GM19240 (cell line): ENCODE measurements around the gene ALDOA.

ENCODE experiments used
- DNase-seq: peaks from one replicate; pipeline ENCODE4 v3.0.0; 2011; ENCODE audit warnings: low spot score; ENCODE audit not compliant: insufficient read length

Gene ALDOA

GRCh38 chr16:30088832-30089624 lies 23.5 kb downstream of the ALDOA start:
- no peak for DNase-seq

DNA sequence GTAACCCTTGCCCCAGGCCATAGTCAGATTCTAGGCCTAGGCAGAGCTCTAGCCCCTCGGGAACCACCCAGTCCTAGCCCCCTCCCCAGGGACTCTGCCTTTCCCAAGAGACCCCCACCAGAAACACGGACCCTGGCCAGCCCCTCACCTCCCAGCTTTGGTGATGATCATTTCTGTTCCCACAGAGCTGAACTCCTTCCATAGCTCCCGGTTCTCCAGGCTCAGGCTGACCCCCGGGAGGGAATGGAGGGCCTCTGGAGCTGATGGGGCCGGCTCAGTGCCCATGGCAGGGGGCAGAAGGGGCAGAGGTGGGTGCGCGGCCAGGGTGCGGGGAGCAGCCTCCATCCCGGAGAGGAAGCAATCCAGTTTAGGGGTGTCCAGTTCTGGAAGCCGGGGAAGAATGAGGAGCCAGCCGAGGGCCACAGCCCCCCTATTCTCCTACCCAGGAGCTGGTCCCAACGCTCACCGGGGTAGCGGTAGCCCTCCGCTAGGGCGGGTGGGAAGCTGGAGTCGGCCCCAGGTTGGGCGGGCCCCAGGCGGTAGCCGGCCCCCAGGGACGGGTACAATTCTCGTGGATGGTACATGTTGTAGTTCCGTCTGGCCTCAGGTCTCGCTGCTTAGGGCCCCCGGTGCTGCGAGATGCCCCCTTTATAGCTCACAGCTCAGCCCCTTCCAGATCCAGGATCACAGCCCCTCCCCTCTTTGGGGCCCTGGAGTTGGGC lies 25.2 kb downstream of the ALDOA start:
- no peak for DNase-seq

- DNase-seq: peak; percentile 92
Measured at GRCh38 chr16:30091474-30092372, 26.2 kb downstream of the ALDOA start, which contains the start of gene TBX6. Gene TBX6 (minus strand): TSS chr16:30091924. CDS start chr16:30091193, 731 bp downstream.

DNA sequence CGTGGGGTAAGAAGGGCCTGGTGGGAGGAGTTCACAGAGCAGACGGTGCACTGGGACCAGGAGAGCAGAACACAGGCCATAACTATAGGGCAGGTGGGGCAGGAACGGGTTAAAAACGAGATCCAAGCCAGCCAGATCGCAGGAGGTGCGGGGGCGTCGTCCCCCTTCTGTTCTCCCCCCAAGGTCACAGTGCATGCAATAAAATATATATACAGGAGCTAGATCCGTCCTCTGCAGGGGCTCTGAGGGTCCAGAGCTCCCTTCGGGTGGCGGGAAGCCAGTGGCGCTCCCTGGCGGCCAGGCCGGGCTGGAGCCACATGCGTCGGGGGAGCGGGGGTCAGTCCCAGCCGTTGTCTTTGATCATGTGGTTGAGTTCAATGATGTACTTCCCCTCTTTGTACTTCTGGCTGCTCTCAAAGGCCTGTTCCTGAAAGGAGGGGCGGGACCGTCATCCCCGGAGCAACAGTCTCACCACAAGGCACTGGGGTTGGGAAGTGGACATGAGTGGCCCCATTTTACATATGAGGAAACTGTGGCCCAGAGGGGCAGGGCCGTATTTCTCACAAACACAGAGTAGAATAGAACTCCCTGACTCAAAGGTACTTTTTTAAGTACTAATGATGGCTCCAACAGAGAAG lies 26.9 kb downstream of the ALDOA start:
- peak; percentile 87 for DNase-seq

DNA sequence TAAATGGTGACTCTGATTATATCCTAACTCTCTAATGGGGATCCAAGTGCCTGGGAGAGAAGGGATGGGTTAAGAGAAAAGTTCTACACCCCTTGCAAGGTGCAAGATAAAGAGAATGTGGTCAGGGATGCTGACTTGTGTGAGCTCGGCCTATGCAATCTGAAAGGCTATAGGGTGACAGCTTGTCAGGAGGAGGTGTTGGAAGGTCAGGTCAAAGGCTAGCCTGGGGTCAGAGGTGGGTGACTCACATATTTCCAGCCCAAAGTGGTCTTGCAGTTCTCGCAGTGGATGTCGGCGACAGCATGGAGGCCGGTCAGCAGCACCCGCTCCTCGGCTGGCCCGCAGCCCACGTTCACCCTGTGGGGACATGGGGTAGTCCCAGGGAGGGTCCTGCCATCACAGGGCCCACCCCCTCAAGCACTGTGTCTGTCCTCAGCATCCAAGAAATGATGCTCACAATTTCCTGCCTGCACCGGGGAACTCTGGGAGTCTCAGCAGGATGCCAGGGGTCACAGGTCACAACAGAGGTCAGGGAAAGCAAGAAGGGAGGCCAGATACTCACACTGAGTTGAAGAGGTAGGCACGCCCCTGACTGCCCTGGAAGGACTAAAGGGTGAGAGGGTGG lies 29.1 kb downstream of the ALDOA start:
- no peak for DNase-seq

DNA sequence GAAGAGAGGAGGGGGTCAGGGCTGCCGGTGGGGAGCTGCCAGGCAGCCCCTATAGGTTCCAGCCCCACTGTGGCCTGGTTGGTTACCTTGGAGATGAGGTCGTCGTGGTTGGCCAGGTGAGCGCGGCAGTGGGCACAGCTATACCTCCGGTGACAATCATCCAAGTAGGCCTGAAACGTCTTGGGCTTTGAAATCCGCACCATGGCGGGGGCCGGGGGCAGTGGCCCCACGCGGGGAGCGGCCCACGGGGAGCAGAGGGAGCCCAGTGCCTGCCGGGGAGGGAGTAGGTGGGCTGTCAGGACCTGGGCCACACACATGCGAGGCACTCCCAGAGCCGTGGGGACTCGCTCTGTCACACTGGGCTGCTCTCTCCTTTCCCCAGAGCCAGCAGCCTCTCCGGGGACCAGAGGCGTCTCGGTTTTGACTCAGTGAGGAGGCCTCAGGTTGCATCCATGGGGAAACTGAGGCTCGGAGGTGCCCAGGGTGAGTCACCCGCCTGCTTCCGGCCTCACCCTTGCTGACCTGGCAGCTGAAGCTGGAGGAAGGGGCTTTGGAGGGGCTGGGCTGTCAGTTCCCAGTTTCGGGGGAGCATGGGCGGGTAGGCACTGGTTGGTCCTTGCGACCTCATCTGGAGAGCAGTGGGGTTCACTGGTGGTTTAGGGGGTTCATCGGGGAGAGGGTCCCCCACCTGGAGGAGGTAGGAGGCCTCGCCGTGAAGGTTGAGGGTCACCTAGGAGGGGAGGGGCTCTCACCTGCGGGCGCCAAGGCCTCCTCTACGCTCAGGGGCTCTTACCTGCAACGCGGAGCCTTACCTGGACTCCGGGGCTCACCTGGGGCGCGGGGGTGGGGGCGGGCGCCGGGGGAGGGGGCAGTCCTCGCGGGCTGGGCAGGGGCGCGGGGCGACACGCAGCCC lies 29.9 kb downstream of the ALDOA start:
- no peak for DNase-seq

DNA sequence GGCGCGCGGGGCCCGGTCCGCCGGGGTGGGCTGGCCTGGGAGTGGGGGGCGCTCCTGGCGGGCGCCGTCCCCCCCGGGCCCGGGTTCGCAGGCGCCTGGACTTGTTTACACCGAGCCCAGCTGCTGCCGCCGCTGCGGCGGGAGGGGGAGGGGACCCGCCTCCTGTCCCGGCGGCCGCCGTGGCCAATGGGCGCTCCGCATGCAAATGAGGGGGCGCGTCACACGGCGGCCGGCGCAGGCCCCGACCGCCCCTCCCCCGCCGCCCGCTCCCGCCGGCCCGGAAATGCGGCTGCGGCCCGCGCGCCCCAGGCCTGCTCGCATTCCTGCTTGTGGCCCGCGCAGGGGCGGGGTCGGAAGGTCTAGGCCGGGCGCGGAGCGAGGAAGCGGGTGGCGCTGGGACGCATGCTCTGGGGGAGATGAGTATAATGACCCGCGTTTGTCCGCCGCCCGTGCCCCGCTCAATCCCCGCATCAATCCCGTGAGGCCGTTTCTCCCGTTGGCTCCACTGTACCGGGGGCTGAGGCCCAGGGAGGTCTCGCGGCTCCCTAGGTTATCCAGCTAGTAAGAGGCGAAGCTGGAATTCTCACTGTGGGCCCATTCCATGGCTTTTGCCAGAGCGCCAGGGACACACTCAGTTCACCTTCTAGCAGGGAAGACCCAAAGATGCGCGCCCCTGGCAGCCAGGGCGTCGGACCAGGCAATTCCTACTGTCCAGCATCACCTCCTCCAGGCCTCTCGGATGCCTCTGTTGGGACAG lies 30.7 kb downstream of the ALDOA start, which contains the start of gene YPEL3:
Gene YPEL3, minus strand, starts transcription at position 109 of the 757 bp plus-strand sequence. CDS start 731 bp downstream, outside the sequence.
- peak; percentile 93 for DNase-seq

DNA sequence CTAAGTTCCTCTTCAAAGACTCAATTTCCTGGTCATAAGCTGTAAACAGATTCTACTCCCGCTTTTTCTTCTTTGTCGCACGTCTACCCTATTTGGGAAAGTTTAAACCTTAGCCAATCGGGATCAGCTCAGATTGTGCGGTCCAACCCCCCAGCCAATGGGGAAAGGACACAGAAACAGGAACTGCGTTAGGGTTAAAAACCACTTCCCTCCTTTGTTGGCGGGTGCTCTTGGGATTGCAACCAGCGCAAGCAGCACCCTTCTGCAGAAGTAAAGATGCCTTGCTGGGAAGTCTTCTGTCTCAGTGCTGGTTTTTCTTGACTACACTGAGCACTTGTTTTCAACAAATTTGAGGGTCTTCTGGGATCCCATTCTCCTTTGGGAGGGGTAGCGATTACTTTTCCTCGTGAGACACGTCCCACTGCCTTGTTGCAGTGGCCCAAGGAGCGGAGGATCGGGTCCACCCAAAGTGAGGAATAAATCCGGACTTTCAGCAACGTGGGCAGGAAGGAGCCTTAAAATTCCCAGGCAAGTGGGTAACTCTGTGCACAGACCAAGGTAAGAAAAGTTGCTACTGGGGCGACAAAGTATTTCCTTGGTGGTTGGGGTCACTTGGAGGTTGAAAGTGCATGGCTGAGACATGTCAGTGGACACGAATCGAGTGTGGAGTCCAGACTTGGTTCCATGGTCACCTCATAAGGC lies 31.5 kb downstream of the ALDOA start:
- no peak for DNase-seq

GRCh38 chr16:30104090-30104489 lies 38.5 kb downstream of the ALDOA start:
- DNase-seq: no peak

GRCh38 chr16:30104492-30104891 lies 38.9 kb downstream of the ALDOA start:
- DNase-seq: no peak

GRCh38 chr16:30108059-30108850 lies 42.7 kb downstream of the ALDOA start:
- no peak for DNase-seq

GRCh38 chr16:30110661-30111060 lies 45.1 kb downstream of the ALDOA start:
- no peak for DNase-seq

DNA sequence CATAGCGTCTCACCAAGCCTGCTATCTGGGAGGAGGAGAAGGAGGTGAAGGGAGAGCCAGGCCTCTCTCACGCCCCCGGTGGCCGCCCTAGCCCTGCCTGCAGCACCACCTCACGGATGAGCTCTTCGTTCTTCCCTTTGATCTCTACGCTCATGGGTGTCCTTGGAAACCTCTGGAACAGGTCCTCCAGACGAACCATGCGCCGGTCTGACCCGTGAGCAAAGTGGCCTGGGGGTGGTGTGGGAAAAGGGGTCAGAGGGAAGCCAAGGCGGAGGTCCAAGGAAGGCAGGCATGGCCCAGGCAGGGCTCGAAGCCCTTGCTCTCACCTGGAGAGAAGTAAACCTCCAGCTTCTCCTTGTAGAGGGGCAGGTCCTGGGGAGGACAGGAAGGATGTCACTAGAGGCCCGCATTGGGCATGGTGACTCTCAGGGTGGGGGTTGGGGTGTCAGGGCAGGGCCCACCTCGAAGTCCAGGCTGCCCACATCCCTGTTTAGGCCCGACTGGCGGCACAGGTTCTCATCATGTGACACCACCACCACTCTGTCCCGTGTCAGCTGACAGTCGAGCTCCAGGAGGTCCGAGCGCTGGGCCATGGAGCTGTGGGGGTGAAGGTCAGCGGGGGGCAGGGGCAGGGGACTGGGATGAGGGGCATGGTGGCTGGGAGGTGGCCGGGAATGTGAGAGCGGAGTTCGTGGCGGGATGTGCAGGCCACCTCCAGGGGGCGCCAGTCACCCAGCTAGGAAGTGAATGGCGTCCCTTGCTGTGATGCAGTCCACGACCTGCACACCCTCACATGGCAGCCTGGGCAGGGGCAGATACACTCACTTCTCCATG lies 46.9 kb downstream of the ALDOA start:
- peak; percentile 43 for DNase-seq

- DNase-seq: no peak
Measured at GRCh38 chr16:30113031-30113710, 47.6 kb downstream of the ALDOA start, which contains the start of gene GDPD3. Gene GDPD3 (minus strand): TSS chr16:30113537. CDS start chr16:30113478, 59 bp downstream.

- DNase-seq: no peak
Measured at GRCh38 chr16:30113711-30114333, 48.3 kb downstream of the ALDOA start.
